Measurements from ENCODE around the gene DENND1B.
A peak's percentile ranks its signal among the peaks of the same experiment; 100 is the strongest.

The DENND1B gene

GRCh38 chr1:197786280-197786679, 11.0 kb upstream of the DENND1B start:
- TF ChIP-seq TAF1 (IDR thresholded peaks at IDR 0.05; ENCODE audit: low read depth, low read length): no peak
- TF ChIP-seq POU2F2 (IDR thresholded peaks at IDR 0.05; ENCODE audit: low read depth, low read length): no peak
- TF ChIP-seq POLR2AphosphoS5 (IDR thresholded peaks at IDR 0.05; ENCODE audit: low read depth, low read length): no peak
- TF ChIP-seq PAX5 (IDR thresholded peaks at IDR 0.05; ENCODE audit: insufficient read depth, low read length, severe bottlenecking): no peak
- TF ChIP-seq POLR2A (IDR thresholded peaks at IDR 0.05; ENCODE audit: low read depth, low read length): no peak
- no peak for TF ChIP-seq SPI1 (IDR thresholded peaks at IDR 0.05; ENCODE audit: low read depth, low read length)
- DNase-seq (ENCODE audit: insufficient read length, low spot score) (no peak), FAIRE-seq (no peak)

GRCh38 chr1:197783510-197783948, 8.2 kb upstream of the DENND1B start:
- DNase-seq (ENCODE audit: insufficient read length, low spot score) (no peak), FAIRE-seq (no peak)
- TF ChIP-seq SPI1 (IDR thresholded peaks at IDR 0.05; ENCODE audit: low read depth, low read length) (no peak), POLR2A (IDR thresholded peaks at IDR 0.05; ENCODE audit: low read depth, low read length) (no peak), TAF1 (IDR thresholded peaks at IDR 0.05; ENCODE audit: low read depth, low read length) (no peak), POU2F2 (IDR thresholded peaks at IDR 0.05; ENCODE audit: low read depth, low read length) (no peak), POLR2AphosphoS5 (IDR thresholded peaks at IDR 0.05; ENCODE audit: low read depth, low read length) (no peak), PAX5 (IDR thresholded peaks at IDR 0.05; ENCODE audit: insufficient read depth, low read length, severe bottlenecking) (no peak)

- no peak for FAIRE-seq
- DNase-seq (ENCODE audit: insufficient read length, low spot score): no peak
- TF ChIP-seq SPI1 (IDR thresholded peaks at IDR 0.05; ENCODE audit: low read depth, low read length) (no peak), TAF1 (IDR thresholded peaks at IDR 0.05; ENCODE audit: low read depth, low read length) (no peak), POLR2A (IDR thresholded peaks at IDR 0.05; ENCODE audit: low read depth, low read length) (no peak), POLR2AphosphoS5 (IDR thresholded peaks at IDR 0.05; ENCODE audit: low read depth, low read length) (no peak), PAX5 (IDR thresholded peaks at IDR 0.05; ENCODE audit: insufficient read depth, low read length, severe bottlenecking) (no peak), POU2F2 (IDR thresholded peaks at IDR 0.05; ENCODE audit: low read depth, low read length) (no peak)
Observed at GRCh38 chr1:197782722-197783360, 7.6 kb upstream of the DENND1B start.

- no peak for FAIRE-seq
- no peak for TF ChIP-seq SPI1 (IDR thresholded peaks at IDR 0.05; ENCODE audit: low read depth, low read length)
- no peak for TF ChIP-seq TAF1 (IDR thresholded peaks at IDR 0.05; ENCODE audit: low read depth, low read length)
- no peak for TF ChIP-seq POLR2A (IDR thresholded peaks at IDR 0.05; ENCODE audit: low read depth, low read length)
- no peak for TF ChIP-seq POLR2AphosphoS5 (IDR thresholded peaks at IDR 0.05; ENCODE audit: low read depth, low read length)
- TF ChIP-seq POU2F2 (IDR thresholded peaks at IDR 0.05; ENCODE audit: low read depth, low read length): no peak
- no peak for TF ChIP-seq PAX5 (IDR thresholded peaks at IDR 0.05; ENCODE audit: insufficient read depth, low read length, severe bottlenecking)
- DNase-seq (ENCODE audit: insufficient read length, low spot score): no peak
Observed at GRCh38 chr1:197781968-197782721, 6.9 kb upstream of the DENND1B start.

- FAIRE-seq: no peak
- DNase-seq (ENCODE audit: insufficient read length, low spot score): no peak
- TF ChIP-seq TAF1 (IDR thresholded peaks at IDR 0.05; ENCODE audit: low read depth, low read length): no peak
- TF ChIP-seq SPI1 (IDR thresholded peaks at IDR 0.05; ENCODE audit: low read depth, low read length): no peak
- no peak for TF ChIP-seq POLR2AphosphoS5 (IDR thresholded peaks at IDR 0.05; ENCODE audit: low read depth, low read length)
- TF ChIP-seq POLR2A (IDR thresholded peaks at IDR 0.05; ENCODE audit: low read depth, low read length): no peak
- no peak for TF ChIP-seq PAX5 (IDR thresholded peaks at IDR 0.05; ENCODE audit: insufficient read depth, low read length, severe bottlenecking)
- TF ChIP-seq POU2F2 (IDR thresholded peaks at IDR 0.05; ENCODE audit: low read depth, low read length): no peak
Observed at GRCh38 chr1:197779921-197780320, 4.6 kb upstream of the DENND1B start.

- DNase-seq (ENCODE audit: insufficient read length, low spot score): no peak
- TF ChIP-seq POU2F2 (IDR thresholded peaks at IDR 0.05; ENCODE audit: low read depth, low read length): no peak
- FAIRE-seq: peak; percentile 73
Observed at GRCh38 chr1:197778366-197778945, 3.2 kb upstream of the DENND1B start.

- TF ChIP-seq SPI1 (IDR thresholded peaks at IDR 0.05; ENCODE audit: low read depth, low read length): peak; percentile 75
- no peak for TF ChIP-seq POLR2A (IDR thresholded peaks at IDR 0.05; ENCODE audit: low read depth, low read length)
- no peak for TF ChIP-seq POU2F2 (IDR thresholded peaks at IDR 0.05; ENCODE audit: low read depth, low read length)
- TF ChIP-seq POLR2AphosphoS5 (IDR thresholded peaks at IDR 0.05; ENCODE audit: low read depth, low read length): no peak
- TF ChIP-seq TAF1 (IDR thresholded peaks at IDR 0.05; ENCODE audit: low read depth, low read length): no peak
- TF ChIP-seq PAX5 (IDR thresholded peaks at IDR 0.05; ENCODE audit: insufficient read depth, low read length, severe bottlenecking): no peak
- FAIRE-seq: no peak
- no peak for DNase-seq (ENCODE audit: insufficient read length, low spot score)
Observed at GRCh38 chr1:197776351-197777105, 1.2 kb upstream of the DENND1B start.

GRCh38 chr1:197774466-197775281, 606 bp downstream of the DENND1B start:
- FAIRE-seq (peak; percentile 43), DNase-seq (ENCODE audit: insufficient read length, low spot score) (peak; percentile 20)
- TF ChIP-seq PAX5 (IDR thresholded peaks at IDR 0.05; ENCODE audit: insufficient read depth, low read length, severe bottlenecking): no peak
- no peak for TF ChIP-seq POU2F2 (IDR thresholded peaks at IDR 0.05; ENCODE audit: low read depth, low read length)
- no peak for TF ChIP-seq SPI1 (IDR thresholded peaks at IDR 0.05; ENCODE audit: low read depth, low read length)
- TF ChIP-seq TAF1 (IDR thresholded peaks at IDR 0.05; ENCODE audit: low read depth, low read length): no peak
- TF ChIP-seq POLR2A (IDR thresholded peaks at IDR 0.05; ENCODE audit: low read depth, low read length): no peak; the same call in 1 of the 2 replicates
- TF ChIP-seq POLR2AphosphoS5 (IDR thresholded peaks at IDR 0.05; ENCODE audit: low read depth, low read length): no peak

Measured in GM12891 (cell line).